Testis (tissue), 3 donors: Measurements from ENCODE around the gene VWF. TPM values are rescaled to one million over a fixed set of nuclear protein-coding genes. Genes with fewer than 3 reads are reported as not detected.

Experiments used
- DNase-seq: peaks from one replicate; pipeline ENCODE4 v3.0.0-alpha.2; 2019
- H3K27ac ChIP-seq, 2 donors: fragments of 200-600 bp; sonication (generic); one replicate each; pipeline ENCODE4 v1.5.1; 2019
- H3K27me3 ChIP-seq: fragments of 200-600 bp; sonication (generic); one replicate; pipeline ENCODE4 v1.5.1; 2019
- H3K36me3 ChIP-seq: fragments of 200-600 bp; sonication (generic); one replicate; pipeline ENCODE4 v1.5.1; 2017; ENCODE audit warnings: low read depth; ENCODE audit errors: missing control alignments
- H3K4me1 ChIP-seq: fragments of 200-600 bp; sonication (generic); one replicate; pipeline ENCODE4 v1.5.1; 2019
- H3K4me3 ChIP-seq, 2 donors: fragments of 200-600 bp; sonication (generic); one replicate each; pipeline ENCODE4 v1.5.1; 2017 to 2019
- H3K9me3 ChIP-seq: fragments of 200-600 bp; sonication (generic); one replicate; pipeline ENCODE4 v1.5.1; 2017
- POLR2A ChIP-seq: fragments of 450-650 bp; IDR thresholded peaks from one replicate; pipeline ENCODE4 v1.6.1; 2017; ENCODE audit warnings: antibody characterized with exemption, mild to moderate bottlenecking, moderate library complexity
- WGBS, 2 donors: methylation state at CpG; one replicate each; pipeline ENCODE4 v1.1.5; 2018; 5-methylcytosine and 5-hydroxymethylcytosine counted together
- intact Hi-C: fragments of 100-400 bp; cut with DNase I; formaldehyde crosslinking; loops from one replicate; pipeline ENCODE4 v1.15.1; 2023; ENCODE audit warnings: low total_unique reads
- polyA plus RNA-seq: library from polyadenylated mRNA; stranded (reverse); fragments of 350-450 nt; fragmentation: Illumina TruSeq; extraction: RNeasy Lipid Tissue Mini Kit (QIAGEN cat#74804); gene quantifications from one replicate; pipeline ENCODE4 v1.2.3, GENCODE V29; 2014; ENCODE audit warnings: low read depth, low replicate concordance; ENCODE audit not compliant: insufficient read depth
- total RNA-seq, 2 donors: library from RNA; depleted of rRNA; stranded (reverse); fragments of >200 nt; gene quantifications; one replicate each; pipeline ENCODE4 v1.2.3, GENCODE V29; 2016
- TF ChIP-seq, protein P1 (sequence below), 3 experiments: fragments of 450-650 bp in 2 of 3; fragments of 200-600 bp in 1 of 3; sonication (generic) in 1 of 3; IDR thresholded peaks; one replicate each; pipeline ENCODE4 v1.5.1; 2016 to 2019; ENCODE audit warnings: antibody characterized with exemption in 3 of 3, mild to moderate bottlenecking in 2 of 3, moderate library complexity in 1 of 3

Gene VWF
- total and polyA plus RNA-seq, 3 donors from 2014 or later: 68.3 to 86.2 (median 83.7) TPM

DNA sequence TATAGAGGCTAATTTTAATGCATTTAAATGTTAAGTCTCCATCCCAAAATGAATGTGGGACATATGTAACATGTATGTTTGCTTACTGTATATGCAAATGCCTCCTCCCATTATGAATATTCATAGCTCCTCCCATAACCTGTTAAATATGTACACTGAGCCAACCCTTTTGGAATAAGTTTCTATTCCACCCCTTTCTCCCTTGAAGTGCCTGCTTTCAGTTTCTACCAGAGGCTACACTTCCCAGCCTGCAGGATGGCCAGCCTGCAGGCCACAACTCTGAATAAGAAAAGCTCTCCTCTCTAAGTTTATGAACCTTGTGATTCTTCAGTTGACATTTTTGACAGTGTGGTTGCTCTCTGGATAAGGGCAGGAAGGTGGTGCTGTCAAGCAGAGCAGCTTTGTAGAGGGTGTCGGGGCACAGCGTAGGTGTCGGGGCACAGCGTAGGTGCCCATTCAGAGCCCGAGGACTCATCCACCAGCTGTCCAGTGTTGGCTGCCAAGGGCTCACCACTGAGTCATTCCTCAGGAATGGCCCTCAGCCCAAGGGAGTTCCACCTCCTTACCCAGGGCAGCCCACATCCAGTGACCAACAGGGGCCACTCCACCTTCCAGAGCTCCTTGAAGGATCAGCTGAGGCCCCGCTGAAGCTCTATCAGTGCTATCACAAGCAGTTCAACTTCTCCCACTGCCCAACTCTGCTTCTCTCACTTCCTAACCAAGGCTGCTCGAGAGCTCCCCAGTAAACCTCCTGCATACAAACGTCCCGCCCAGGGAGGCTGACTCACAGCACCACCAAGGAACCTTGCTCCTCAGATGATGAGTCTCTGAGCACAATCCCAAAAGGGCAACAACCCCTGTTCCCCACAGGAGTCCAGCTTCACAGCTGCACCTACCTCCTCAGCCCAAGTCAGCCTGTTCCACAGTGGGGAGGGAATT, 31.4 kb downstream of the VWF start:
- no peaks in the 10 kb centered on the region for H3K9me3 ChIP-seq
- intact Hi-C loops: no loop called here
- TF ChIP-seq, protein P1, sequence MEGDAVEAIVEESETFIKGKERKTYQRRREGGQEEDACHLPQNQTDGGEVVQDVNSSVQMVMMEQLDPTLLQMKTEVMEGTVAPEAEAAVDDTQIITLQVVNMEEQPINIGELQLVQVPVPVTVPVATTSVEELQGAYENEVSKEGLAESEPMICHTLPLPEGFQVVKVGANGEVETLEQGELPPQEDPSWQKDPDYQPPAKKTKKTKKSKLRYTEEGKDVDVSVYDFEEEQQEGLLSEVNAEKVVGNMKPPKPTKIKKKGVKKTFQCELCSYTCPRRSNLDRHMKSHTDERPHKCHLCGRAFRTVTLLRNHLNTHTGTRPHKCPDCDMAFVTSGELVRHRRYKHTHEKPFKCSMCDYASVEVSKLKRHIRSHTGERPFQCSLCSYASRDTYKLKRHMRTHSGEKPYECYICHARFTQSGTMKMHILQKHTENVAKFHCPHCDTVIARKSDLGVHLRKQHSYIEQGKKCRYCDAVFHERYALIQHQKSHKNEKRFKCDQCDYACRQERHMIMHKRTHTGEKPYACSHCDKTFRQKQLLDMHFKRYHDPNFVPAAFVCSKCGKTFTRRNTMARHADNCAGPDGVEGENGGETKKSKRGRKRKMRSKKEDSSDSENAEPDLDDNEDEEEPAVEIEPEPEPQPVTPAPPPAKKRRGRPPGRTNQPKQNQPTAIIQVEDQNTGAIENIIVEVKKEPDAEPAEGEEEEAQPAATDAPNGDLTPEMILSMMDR (IDR thresholded peaks at IDR 0.05): no peak
- H3K27ac ChIP-seq: no peak overlapping the region
- 80 to 89% methylated on average over 5 to 9 of the region's 9 CpGs for WGBS, 2 donors
- H3K36me3 ChIP-seq: no peaks in the 10 kb centered on the region
- DNase-seq: no peak
- peaks cover 17% of the 10 kb centered on the region for H3K4me1 ChIP-seq
- no peaks in the 10 kb centered on the region for H3K27me3 ChIP-seq
- no peak overlapping the region for H3K4me3 ChIP-seq

DNA sequence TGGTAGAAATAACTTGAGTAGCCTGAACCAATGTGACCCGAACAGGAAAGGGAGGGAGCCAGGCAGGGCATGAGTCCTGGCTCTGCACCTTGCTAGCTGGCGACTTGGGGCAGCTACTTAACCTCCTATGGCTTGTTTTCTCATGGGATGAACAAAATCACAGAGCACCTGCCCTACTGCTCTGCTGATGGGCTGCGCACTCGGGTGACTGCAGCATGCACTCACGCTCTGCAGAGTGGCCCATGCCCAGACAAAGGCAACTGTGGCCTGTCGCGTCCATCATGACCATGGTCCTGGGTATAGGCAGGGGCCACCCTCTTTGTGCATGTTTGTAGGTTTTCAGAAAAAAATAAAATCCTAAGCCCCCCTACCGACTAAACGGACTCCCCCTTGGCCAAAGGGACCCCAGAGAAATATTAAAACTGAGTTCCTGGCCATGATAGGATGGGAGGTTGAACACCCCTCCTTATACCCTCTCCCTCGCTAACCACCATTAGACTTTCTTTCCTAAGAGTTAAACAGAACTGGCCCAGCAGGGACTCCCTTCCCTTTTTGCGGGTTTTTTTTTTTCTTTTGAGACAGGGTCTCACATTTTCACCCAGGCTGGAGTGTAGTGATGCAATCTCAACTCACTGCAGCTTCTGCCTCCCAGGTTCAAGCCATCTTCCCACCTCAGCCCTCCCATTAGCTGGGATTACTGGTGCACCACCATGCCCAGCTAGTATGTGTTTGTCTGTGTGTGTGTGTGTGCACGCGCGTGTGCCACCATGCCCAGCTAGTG, 32.5 kb downstream of the VWF start:
- Histone ChIP-seq H3K4me3 (no peak overlapping the region), H3K9me3 (no peaks in the 10 kb centered on the region), H3K36me3 (no peaks in the 10 kb centered on the region), H3K4me1 (peaks cover 17% of the 10 kb centered on the region), H3K27ac (no peak overlapping the region), H3K27me3 (no peaks in the 10 kb centered on the region)
- intact Hi-C loops: no loop called here
- no peak for DNase-seq
- TF ChIP-seq, protein P1 (IDR thresholded peaks at IDR 0.05): no peak
- no peak for TF ChIP-seq POLR2A
- 91 to 95% methylated on average over 11 to 14 of the region's 14 CpGs for WGBS, 2 donors

DNA sequence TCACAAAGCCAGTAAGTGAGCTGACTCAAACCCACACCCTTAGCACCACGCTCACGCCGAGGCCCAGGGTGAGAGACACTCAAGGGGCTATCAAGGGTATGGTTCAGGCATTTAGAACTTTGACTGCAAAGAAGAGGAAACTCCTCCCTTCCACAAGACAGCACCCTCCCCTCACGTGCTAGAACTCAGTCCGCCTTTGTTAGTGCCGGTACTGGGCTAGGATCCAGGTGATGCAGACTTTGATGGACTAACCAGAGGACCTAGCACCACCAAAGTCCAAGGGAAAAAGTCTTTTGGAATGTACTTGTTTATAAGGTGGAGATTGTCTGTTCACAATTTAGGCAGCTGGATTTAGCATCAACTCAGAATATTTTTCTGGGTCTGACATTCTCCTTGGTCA, 33.7 kb downstream of the VWF start:
- TF ChIP-seq, protein P1 (IDR thresholded peaks at IDR 0.05): no peak
- TF ChIP-seq POLR2A: no peak
- no peak overlapping the region for H3K27ac ChIP-seq
- no peaks in the 10 kb centered on the region for H3K36me3 ChIP-seq
- H3K27me3 ChIP-seq: no peaks in the 10 kb centered on the region
- H3K9me3 ChIP-seq: no peaks in the 10 kb centered on the region
- WGBS, 2 donors: 61 to 65% methylated on average over 6 of the region's 6 CpGs
- DNase-seq: no peak
- intact Hi-C loops: no loop called here
- no peak overlapping the region for H3K4me3 ChIP-seq
- H3K4me1 ChIP-seq: peaks cover 17% of the 10 kb centered on the region

DNA sequence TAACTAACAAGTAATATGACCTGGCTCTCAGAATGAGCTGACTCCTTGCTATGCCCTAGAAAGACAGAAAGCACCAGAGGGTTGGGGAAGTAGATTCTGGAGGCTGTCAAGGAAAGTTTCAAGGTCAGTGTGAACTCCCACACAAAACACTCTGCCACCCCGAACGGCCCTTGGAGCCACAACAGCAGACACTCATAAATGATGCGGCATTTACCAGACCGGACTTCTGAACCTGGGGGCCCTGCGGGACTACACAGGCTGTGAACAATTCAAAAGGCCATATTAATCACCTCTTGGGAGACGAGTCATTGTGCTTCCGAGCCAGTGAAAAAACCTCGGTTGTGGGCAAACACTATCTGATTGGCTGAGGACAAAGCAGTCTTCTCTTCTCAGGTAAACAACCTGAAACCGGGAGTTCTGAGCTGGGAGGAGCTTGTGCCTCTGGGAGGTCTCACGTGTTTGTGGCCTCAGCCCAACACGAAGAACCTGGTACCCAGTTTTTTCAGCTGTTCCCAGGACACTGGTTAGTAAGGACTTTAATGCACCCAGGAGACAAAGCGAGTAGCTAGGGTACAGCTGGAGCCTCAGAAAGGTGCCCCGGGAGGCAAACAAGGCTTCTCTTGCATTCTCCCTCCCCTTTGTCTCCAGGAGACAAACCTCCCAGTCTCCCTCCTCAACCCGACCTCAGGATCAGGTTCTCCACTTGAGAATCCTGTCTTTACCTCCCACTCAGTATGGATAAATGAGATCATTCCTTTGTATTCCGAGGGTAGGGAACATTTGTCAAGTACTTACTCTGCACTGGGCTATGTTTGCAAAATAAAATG, 35.3 kb downstream of the VWF start:
- TF ChIP-seq POLR2A: no peak
- TF ChIP-seq, protein P1 (IDR thresholded peaks at IDR 0.05): no peak
- H3K27ac ChIP-seq: peak overlapping the region in 1 of 2 donors; percentile 12
- no peaks in the 10 kb centered on the region for H3K36me3 ChIP-seq
- no peak overlapping the region for H3K4me3 ChIP-seq
- peaks cover 23% of the 10 kb centered on the region for H3K4me1 ChIP-seq
- H3K27me3 ChIP-seq: no peaks in the 10 kb centered on the region
- WGBS, 2 donors: 31 to 40% methylated on average over 15 of the region's 15 CpGs
- H3K9me3 ChIP-seq: no peaks in the 10 kb centered on the region
- DNase-seq: peak; percentile 41
- intact Hi-C loops: no loop called here
